Measurements from ENCODE around the gene ABRACL.
"Not testable (repeated sequence)": the region's sequence is repeated elsewhere in the genome, so short reads cannot be mapped to it uniquely, and the experiment has no call there.

GRCh38 chr6:138993410-138993809 lies 35.1 kb upstream of the ABRACL start:
- not testable (repeated sequence) for TF ChIP-seq CTCF (conservative IDR thresholded peaks at IDR 0.05; ENCODE audit: low read length); EZH2phosphoT487 (IDR thresholded peaks at IDR 0.05; ENCODE audit: borderline replicate concordance)

All from Loucy (cell line).